GM12891 (cell line): ENCODE data around the gene TM4SF1.
"Not testable (repeated sequence)": the region's sequence is repeated elsewhere in the genome, so short reads cannot be mapped to it uniquely, and the experiment has no call there.

Experiments
- DNase-seq: peaks from one replicate; pipeline ENCODE4 v3.0.0; 2011; ENCODE audit warnings: low spot score; ENCODE audit not compliant: insufficient read length
- FAIRE-seq: peaks from 2 replicates; lab custom pipeline; 2011; peaks lifted over from hg19 to GRCh38; lab: Jason Lieb, UNC
- PAX5 ChIP-seq: IDR thresholded peaks from 2 replicates; pipeline ENCODE4 v1.6.1; 2011; ENCODE audit warnings: low read length, moderate library complexity, mild to moderate bottlenecking; ENCODE audit not compliant: insufficient read depth, severe bottlenecking
- POLR2A ChIP-seq: IDR thresholded peaks from 2 replicates; pipeline ENCODE4 v1.6.1; 2011; ENCODE audit warnings: low read depth, low read length, control low read depth
- POLR2AphosphoS5 ChIP-seq: IDR thresholded peaks from 2 replicates; pipeline ENCODE4 v1.6.1; 2011; ENCODE audit warnings: low read depth, low read length, control low read depth
- POU2F2 ChIP-seq: IDR thresholded peaks from 2 replicates; pipeline ENCODE4 v1.6.1; 2011; ENCODE audit warnings: low read depth, mild to moderate bottlenecking, control low read depth, low read length, moderate library complexity
- SPI1 ChIP-seq: IDR thresholded peaks from 2 replicates; pipeline ENCODE4 v1.6.1; 2011; ENCODE audit warnings: low read depth, low read length, control low read depth
- TAF1 ChIP-seq: IDR thresholded peaks from 2 replicates; pipeline ENCODE4 v1.6.1; 2011; ENCODE audit warnings: low read depth, low read length, control low read depth

The TM4SF1 gene

DNA sequence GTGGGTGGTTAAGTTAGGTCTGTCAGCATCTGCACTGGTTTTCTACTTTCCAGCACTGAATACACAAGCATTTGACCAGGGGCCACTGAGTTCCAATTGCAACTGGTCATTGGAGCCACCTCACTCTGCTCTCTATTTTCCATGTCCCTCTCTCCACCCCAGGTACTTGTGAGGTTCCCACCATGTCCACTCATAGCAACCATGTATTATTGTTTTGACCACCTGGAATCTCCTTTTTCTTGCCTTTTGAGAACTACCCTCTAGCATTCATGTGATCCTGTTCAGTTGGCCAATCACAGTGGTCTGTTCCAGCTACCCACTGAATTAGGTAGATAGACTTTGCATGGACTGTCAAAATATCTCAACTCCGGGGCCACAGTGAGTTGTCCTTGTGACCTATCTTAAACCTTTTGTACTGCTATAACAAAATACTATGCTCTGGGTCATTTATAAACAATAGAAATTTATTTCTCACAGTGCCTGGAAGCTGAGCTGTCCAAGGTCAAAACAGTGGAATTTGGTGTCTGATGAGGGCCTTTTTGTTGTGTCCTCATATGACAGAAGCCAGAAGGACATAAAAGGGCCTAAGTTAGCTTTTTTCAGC, 23.8 kb downstream of the TM4SF1 start:
- FAIRE-seq (no peak), DNase-seq (no peak)
- TF ChIP-seq PAX5 (no peak), POLR2AphosphoS5 (no peak), POLR2A (no peak), TAF1 (no peak), POU2F2 (no peak), SPI1 (no peak)

- TF ChIP-seq PAX5 (no peak), TAF1 (no peak)
- DNase-seq (peak; percentile 44), FAIRE-seq (peak; percentile 74)
These were observed 24.9 kb downstream of the TM4SF1 start for GRCh38 chr3:149352556-149352955.

DNA sequence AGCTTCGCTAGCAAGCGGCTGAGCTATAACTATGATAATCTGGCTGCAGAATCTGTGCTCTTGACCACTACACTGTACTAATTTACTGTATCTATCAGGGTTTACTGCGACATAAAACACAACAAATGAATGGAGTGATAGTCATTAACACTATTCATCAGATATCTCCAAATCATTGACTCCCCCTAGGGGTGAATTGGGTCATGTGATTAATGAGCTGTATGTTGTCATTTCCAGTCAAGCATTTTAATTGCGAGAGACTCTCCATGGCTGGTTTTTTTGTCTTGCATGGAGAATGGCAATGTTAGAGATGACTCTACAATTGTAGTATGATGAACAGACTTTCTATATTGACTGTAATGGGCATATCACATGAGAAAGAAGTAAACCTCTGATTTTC, 33.5 kb downstream of the TM4SF1 start:
- no peak for DNase-seq
- TF ChIP-seq TAF1: no peak
- no peak for TF ChIP-seq POLR2A
- no peak for TF ChIP-seq SPI1
- TF ChIP-seq POLR2AphosphoS5: no peak
- peak; percentile 9 for FAIRE-seq

DNA sequence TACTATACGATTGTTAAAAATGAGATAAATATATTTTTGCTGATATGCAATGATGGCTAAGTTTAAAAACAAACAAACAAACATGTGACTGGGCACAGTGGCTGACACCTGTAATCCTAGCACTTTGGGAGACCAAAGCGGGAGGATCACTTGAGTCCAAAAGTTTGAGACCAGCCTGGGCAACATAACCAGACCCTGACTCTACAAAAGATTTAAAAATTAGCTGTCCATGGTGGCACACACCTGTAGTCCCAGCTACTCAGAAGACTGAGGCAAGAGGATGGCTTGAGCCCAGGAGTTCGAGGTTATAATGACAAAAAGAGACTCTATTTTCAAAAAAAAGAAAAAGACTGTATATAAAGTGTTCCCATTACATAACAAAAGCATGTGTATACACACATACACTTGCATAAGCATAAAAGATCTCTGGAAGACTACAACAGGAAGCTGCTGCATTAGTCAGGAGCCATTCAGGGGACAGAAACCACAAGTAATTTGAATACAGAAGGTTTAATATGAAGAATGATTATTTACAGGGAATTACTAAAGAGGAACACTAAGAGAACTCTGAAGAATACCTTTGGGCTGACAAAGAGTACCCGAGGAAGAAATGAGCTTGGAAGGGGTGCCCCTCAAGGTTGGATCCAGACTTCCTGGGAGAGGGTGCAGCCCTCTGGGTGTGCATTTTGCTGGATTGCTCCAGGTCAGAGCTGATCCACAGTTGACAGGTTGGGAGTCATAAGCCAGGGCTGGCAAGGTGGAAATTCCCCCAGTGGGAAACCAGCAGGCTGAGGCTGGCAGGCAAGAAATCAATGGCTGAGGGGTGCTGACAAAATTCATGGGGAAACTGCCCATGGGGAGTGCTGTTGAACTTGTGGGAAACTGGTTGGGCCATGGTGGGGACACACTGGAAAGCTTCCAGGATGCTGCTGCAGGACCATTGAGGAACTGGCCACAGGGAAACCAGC, 34.8 kb downstream of the TM4SF1 start:
- TF ChIP-seq POLR2A: no peak
- no peak for TF ChIP-seq SPI1
- no peak for TF ChIP-seq PAX5
- no peak for TF ChIP-seq POLR2AphosphoS5
- no peak for TF ChIP-seq TAF1
- no peak for DNase-seq
- FAIRE-seq: no peak

- no peak for TF ChIP-seq POLR2A
- no peak for TF ChIP-seq PAX5
- no peak for TF ChIP-seq TAF1
- TF ChIP-seq POU2F2: no peak
- TF ChIP-seq POLR2AphosphoS5: no peak
- TF ChIP-seq SPI1: no peak
- DNase-seq: no peak
- no peak for FAIRE-seq
These were observed 37.0 kb downstream of the TM4SF1 start for GRCh38 chr3:149340310-149340933.

DNA sequence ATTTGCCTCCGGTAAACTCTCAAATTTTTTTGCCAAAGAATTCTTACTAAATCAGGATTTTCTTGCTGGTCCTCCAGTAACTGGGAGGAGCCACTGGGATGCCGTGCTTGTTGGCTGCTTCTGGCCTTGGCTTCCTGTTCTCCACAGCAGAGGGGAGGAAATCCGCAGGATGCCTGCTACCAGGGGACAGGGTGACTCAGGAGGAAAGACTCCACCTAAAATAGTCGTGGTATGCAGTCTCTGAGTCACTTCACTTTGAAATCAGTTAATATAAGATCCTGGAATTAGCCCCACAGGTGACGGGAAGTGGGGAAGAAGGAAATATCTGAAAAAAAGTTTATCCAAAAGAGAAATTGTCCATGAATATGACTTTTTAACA, 37.5 kb downstream of the TM4SF1 start:
- DNase-seq (no peak), FAIRE-seq (no peak)
- no peak for TF ChIP-seq TAF1
- TF ChIP-seq SPI1: no peak
- no peak for TF ChIP-seq POLR2A

DNA sequence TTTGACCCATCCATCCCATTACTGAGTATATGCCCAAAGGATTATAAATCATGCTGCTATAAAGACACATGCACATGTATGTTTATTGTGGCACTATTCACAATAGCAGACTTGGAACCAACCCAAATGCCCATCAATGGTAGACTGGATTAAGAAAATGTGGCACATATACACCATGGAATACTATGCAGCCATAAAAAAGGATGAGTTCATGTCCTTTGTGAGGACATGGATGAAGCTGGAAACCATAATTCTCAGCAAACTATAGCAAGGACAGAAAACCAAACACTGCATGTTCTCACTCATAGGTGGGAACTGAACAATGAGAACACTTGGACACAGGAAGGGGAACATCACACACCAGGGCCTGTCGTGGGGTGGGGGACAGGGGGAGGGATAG, 40.0 kb downstream of the TM4SF1 start:
- FAIRE-seq, DNase-seq: not testable (repeated sequence)

GRCh38 chr3:149336925-149337324, 40.5 kb downstream of the TM4SF1 start:
- no peak for FAIRE-seq
- DNase-seq: no peak

DNA sequence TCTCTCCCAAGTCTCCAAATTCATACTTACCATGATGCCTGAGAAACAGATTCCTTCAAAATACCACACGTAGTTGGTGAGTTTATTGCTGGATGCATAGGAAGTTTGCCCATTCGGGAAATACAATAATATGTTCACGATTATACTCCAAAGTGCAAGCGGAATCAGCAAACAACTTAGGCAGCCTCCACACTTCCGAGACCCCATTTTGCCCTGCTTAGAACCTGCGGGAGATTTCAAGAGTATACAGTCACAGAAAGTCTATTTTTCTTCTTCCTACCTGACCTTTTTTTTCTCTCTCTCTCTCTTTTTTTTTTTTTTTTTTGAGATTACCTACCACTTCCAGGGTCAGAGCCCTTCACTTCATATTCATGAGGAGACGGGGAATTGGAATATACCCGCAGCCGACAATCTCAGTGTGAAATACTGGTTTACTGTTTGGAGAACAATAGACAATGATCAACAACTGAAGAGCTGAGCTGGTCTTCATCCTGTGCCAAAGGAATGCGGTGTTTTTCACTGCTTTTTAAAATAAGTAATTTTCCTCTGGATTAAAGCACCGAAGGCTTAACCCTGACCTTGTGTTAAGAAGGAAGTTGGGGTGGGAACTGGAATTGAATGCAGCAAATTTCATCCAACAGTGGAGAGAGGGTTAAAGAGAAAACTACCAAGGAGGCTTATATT, 44.1 kb downstream of the TM4SF1 start, which contains the start of gene TM4SF18:
Gene TM4SF18 (minus strand): TSS at position 461 of the 684 bp plus-strand sequence. CDS start 254 bp downstream, at position 207.
- no peak for FAIRE-seq
- no peak for DNase-seq
- TF ChIP-seq POU2F2 (no peak), POLR2AphosphoS5 (no peak), SPI1 (no peak), PAX5 (no peak), POLR2A (no peak), TAF1 (no peak)

More at GRCh38 chr3:149336925-149337324, 40.5 kb downstream of the TM4SF1 start:
- TF ChIP-seq POLR2AphosphoS5: no peak
- TF ChIP-seq SPI1: no peak
- no peak for TF ChIP-seq POLR2A
- TF ChIP-seq PAX5: no peak
- no peak for TF ChIP-seq POU2F2
- TF ChIP-seq TAF1: no peak
